GM21360 (cell line): ENCODE data around the gene WNT7B.
"Not testable (repeated sequence)": the region's sequence is repeated elsewhere in the genome, so short reads cannot be mapped to it uniquely, and the experiment has no call there.

Experiments
- ATAC-seq: cut with Tn5 transposase; IDR thresholded peaks from one replicate; pipeline ENCODE4 v1.9.1; 2021; ENCODE audit warnings: mild to moderate bottlenecking, moderate library complexity; ENCODE audit not compliant: unreplicated experiment

The WNT7B gene

DNA sequence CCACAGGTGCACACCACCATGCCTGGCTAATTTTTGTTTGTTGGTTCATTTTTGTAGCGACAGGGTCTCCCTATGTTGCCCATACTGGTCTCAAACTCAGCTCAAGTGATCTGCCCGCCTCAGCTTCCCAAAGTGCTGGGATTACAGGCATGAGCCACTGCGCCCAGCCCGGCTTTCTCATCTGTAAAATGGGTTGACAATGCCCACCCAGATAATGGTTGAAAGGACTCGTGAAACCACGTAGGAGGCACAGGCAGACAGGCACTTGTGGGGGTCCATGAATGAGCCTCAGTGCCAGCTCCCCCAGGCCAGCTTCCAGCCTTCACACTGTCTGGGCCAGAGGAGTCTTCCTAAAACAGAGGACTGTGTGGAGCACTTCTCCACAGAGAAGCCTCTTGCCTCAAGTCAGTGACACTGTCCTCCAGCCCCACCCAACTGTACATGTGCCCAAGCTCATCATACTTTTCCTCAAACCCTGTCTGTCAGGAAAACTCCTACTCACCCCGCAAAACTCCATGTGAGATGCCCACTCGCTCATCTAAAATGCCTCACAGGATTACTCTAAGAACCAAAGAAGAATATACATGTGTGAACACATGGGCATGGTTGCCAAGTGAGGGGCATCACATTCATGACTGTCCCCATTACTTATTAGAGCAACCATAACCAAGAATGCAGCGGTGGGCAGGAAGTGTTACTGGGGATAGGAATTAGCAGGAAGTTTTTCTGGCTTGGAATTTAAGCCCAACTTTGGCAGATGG, 32.1 kb upstream of the WNT7B start:
- no peak for ATAC-seq

DNA sequence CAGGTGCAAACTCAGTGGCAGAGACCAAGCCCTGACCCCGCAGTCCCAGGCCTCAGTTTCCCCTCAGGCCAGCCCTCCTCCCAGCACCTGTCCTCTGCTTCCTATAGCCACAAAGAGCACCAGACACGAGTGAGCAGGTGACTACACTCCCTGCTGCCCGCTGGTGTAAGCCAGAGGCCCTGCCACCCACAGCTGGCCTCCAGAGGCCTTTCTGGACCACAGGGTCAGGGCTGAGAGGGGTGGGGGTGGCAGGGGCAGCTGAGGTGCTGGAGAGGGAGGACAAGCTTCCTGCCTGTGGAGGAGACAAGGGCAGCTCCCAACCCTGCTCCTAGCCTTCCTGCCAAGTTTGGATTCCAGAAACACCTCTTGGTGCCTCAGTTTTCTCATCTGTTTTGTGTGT, 31.3 kb upstream of the WNT7B start:
- no peak for ATAC-seq

DNA sequence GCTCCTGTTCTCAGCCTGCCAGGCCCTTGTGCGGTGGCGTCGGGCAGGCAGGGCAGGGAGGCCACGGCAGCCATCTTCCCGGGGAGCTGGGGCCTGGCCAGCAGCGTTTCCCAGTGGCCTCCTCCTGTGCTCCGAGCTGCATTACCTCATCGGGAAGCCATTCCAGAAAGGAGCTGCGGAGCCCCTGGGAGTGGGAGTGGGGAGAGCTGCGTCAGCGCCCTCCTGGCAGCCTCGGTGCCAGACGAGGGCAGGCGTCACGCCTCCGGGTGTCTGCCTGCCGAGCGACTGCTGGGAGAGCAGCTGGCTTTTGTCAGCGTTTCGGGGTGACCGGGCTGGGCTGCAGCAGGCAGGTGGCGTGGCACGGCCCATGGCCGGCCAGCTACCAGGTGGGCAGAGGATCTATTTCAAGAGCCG, 30.9 kb upstream of the WNT7B start:
- ATAC-seq: no peak

DNA sequence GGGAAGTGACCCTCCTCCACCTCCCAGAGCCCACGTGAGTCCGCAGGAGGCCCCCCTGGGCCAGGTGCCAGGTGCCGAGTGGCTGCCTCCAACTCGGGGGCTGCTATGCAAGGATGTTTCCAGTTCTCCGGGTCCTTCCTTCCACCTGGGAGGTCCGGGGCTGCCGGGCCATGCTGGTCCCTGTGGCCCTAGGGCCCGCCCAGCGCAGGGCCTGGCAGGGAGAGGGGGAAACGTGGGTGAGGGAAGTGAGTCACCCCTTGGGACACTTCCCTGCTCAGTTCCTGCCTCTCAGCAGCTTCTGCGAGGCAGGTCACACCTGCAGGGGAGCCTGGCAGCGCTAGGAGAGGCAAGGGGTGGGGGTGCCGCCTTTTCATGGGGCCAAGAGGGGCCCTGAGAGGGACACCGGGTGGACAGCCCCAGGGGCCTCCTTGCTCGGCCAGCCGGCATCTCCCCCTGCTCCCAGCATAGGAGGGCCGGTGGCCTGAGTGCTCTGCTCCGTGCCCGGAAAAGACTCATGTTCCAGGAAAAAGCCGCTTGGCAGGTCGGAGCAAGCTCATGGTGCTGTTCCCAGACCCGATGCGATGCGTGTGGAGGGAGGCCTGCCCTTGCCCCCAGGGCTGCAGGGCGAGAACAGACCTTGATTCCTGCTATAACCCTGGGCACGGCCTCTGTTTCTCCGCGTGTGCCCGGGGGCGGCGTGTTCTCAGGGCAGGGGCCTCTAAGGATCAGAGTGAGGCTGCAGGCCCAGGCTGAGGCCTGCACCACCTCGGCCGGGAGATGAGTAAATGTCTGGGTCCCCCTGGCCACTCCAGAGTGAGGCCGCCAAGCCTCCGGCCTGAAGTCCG, 30.3 kb upstream of the WNT7B start:
- no peak for ATAC-seq

DNA sequence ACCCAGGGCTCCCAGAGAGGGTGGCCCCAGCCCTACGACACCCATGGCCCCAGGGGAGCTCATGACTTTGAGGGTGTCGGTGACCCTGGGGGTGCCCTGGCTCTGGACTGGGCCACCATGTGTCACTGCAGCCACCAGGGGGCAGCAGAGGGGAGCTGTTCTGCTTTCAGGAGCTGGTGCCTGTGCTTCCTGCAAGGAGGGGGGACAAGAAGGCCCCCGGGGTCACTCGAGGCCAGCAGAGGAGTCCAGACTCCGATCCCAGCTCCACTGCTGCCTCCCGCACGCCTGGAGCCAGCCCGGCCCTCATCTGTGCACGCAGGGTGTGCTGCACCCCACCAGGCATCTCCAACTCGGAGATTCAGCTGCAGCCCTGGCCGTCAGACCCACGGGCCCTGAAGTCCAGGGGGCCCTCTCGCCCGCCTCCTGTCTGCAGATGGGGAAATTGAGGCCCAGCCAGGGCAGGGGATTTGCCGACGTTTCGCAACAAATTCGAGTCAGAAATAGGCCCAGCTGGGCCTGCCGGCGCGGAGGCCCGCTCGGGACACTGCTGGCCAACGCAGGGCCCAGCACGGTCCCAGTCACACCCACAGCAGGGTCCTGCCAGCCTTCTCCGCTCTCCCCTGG, 29.5 kb upstream of the WNT7B start:
- ATAC-seq: no peak

- ATAC-seq: not testable (repeated sequence)
Observed at GRCh38 chr22:46005116-46005705, 28.2 kb upstream of the WNT7B start.

DNA sequence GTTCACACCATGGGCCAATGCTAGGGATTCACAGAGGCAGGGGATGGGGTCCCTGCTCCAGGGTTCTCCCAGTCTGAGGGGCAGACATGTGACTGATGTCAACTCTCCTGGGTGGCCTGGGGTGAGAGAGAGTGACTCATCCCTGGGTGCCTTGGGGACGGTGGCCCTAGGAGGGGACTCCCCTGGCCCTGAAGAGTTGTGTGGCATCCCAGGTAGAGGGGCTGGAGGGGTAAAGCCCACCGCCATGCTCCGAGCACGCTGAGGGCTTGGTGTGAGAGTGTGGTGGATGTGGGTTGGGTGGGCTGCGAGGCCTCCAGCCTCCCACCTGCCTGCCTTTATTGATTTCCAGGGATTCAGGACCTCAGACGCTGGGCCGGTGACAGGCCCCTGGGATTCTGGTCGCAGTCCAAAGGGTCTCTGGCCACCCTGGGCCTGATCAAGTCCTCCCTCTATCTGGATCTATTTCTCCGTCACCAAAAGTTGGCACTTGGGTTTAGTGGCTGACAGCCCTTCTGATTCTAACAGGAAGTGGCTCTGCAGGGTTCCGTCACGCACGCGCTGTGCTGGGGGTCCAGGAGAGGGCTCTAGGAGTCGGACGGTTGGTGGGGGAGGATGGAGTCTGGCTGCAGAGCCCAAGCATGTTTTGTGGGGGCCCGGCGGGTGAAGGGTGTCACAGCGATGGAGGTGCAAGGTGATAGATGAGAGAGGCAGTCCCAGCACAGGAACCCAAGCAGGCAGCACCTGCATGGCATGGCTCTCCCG, 27.3 kb upstream of the WNT7B start:
- no peak for ATAC-seq

DNA sequence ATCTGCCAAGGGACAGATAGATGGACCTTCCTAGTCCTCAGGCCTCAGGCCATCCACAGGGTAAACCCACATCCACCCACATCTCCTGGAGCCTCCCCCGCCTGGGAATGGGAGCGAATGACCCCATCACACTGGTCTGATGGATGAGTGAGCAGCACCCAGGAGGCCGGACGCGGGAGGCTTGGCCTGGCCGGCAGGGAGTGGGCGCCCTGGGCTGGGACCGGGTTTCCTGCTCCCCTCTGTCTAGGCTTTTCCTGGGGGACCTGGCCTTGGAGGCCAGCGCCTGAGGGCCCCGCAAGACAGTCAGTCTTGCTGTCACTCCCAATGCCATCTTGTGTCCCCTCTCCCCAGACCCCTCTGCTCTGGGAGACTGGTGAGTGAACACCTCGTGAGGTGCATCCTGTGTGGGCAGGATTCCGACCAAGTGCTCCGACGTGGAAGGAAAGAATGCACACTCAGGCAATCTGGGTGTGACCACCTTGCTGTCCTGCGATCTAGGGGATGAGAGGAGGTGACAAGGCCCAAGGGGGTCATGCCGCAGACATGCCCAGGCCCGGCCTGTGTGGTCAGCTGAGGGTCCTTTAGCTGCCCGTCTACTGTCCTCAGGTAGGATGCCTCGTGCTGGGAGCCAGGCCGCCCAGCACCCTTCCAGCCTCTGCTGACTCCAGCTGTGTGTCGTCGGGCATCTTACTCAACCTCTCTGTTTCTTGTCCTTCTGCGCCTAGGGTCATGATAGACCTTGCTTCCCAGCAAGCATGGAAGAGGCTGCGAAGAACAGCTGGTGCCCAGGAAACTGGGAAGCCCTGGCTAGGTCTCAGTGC, 26.5 kb upstream of the WNT7B start:
- no peak for ATAC-seq

DNA sequence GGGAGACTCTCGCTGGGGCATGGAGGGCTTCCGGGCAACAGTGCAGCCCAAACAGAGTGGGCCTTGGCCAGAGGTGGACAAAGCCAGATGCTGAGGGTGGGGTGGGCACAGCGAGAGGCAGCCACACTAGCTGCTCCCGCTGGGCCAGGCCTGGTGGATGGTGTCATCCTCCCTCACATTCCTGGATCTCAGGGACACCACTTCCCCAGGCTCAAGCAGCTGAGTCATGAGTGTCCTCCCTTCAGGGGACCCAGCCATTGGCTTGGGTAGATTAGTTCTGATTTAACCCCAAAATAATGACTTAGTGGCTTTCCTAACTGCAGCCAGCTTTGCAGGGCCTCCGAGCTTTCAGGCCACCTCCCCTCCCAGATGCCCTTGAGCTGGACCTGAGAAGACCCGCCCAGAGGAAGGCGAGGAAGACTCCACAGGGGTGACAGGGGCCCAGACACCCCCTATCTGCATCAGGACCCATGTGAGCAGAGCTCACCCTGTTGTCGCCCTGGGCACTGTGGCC, 25.9 kb upstream of the WNT7B start:
- no peak for ATAC-seq

DNA sequence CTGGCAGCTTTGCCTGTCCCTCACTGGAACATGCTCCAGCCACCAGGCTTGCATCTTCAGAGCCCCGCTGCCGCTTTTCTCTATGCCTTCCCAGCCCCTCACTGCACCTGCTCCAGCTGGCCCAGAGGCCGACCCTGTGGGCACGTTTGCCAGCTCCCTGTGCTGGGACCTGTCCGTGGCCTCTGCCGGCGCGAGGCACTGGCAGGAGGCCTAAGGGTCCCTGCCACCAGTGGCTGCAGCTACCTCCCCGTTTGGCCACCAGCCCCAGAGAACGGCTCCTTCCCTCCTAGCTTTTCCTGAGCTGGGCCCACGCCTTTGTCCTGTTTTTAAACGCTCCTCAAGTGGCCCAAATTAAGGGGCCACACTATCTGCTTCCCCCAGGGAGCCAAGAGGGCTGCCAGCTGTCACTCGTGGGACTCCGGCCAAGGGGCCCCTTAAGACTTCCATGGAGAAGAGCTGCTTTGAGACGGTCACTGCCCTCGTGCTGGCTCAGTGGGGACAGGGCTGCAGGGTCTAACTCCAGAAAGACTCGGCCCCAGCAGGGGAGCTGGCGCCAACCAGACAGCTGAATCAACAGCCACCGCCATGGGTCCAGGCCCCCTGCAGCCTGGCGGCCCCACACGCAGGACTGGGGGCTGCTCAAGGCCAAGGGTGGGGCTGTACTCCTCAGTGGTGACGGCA, 24.6 kb upstream of the WNT7B start:
- no peak for ATAC-seq

DNA sequence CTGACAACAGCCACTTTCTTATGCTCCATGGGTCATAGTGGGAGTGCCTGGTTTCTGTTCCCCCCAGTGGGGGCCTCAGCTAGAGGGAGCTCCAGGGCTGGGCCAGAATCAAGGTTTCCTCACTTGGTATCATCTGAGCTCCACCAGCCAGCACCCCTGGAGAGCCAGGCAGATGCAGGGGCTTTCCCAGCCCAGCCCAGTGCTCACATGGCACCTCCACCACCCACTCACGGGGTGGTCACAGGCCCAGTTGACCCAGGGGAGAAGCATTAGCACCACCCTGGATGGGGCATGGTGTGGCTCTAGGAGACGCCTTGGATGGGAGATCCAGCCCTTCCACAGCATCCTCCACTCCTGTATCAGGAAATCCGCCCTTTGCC, 24.1 kb upstream of the WNT7B start:
- ATAC-seq: no peak

DNA sequence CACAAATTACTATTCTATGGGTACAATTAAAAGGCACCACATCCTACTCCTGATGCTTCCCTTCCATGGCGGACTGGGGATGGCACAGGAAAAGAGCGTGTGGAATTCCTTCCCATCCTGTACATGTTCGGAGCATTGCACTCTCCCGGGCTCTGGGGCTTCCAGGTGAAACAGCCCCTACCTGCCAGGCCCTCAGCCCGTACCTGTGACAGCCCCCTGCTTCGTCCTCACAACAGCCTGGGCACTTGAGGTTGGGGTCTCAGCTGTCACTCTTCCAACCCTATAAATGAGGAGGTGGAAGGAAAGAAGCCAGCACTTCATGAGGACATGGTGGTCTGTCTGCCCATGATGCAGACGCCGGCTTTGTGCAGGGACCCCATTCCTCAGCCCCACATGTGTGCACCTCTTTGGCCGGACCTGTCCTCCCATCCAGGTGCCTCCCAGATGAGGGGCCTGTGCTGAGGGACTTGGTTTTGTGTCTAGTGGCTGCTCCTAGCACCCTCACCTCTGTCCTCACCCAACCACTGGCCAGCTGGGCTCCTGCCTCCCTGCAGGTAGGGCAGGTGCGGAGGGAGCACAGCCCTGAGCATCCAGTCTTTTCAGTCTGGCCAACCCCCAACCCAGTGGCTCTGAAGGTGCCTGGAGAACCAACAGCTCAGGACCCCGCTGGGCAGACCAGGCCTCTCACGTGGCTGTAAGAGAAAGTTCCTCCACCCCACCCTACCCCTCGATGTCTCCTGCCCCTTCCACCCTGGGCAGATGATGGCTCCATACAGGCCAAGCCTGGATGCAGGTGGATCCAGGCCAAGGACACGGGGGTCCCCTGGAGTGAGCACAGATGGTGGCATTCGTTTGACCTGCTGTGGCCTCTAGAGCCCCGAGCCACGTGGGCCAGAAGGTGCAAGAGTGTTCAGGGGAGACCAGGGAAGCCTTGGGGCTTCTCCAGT, 23.4 kb upstream of the WNT7B start:
- no peak for ATAC-seq

GRCh38 chr22:45999379-45999971, 22.5 kb upstream of the WNT7B start:
- no peak for ATAC-seq

GRCh38 chr22:45998638-45999378, 21.8 kb upstream of the WNT7B start:
- no peak for ATAC-seq

DNA sequence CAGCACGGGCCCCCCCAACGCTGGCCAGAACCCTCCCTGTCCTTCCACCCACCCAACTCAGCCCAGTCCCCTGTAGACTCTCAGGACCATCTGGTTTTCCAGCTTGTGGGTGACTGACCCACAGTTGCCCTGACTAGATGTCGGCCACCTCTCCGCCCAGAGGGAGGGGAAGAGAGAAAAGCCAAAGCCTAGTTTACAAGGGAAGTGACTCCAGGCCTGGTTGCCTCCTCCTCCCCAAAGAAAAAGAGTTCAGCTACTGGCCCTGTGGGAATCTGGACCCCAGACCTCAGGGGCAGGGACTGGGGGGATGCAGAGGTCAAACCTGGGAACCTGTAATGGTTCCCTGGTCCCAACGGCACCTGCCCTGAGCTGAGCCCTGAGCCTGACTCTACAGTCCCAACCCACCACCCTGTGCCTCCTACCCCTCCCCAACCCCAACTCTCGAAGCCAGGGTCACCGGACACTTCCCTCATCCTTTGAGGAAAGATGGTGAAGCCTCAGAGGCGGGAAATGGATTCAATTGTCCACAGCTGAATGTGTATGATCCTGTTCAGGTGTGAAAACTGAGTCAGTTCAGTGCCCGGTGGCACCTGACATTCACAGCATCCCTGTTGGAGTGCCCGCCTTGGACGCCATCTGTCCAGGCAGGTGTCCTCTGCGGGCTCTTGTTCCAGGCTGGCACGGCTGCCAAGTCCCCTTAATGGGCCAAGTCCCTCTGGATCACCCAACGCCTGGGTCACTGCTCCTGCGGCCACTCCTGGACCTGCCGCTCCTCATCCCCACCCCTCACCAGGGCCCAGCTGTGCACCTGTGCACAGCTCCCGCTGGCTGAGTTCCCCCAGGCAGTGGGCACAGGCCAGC, 21.0 kb upstream of the WNT7B start:
- no peak for ATAC-seq
